Common myeloid progenitor, CD34-positive (primary cell): ENCODE results near the gene XBP1.
"Not testable (repeated sequence)": the region's sequence is repeated elsewhere in the genome, so short reads cannot be mapped to it uniquely, and the experiment has no call there.

Source experiments
- CTCF ChIA-PET: fragments of 350-600 bp; sonication (Branson Sonifier 250); formaldehyde crosslinking; loops from one replicate; lab custom pipeline; 2021; ENCODE audit warnings: antibody characterized with exemption; lab: Charles Lee
- POLR2A ChIA-PET: fragments of 350-600 bp; sonication (Branson Sonifier 250); formaldehyde crosslinking; loops from one replicate; lab custom pipeline; 2021; ENCODE audit warnings: antibody characterized with exemption; lab: Charles Lee
- DNase-seq, 3 donors: peaks; one replicate each; pipeline versions ENCODE4 v3.0.0 to v3.0.0-alpha.2; 2013
- H3K27ac ChIP-seq, 2 experiments: 1 replicate in 1 of 2; 2 replicates in 1 of 2; pipeline ENCODE4 v1.7.0; 2013; ENCODE audit warnings: inconsistent platforms in 2 of 2, low read length in 2 of 2, mild to moderate bottlenecking in 2 of 2, low read depth in 1 of 2, moderate library complexity in 1 of 2; ENCODE audit not compliant: severe bottlenecking in 2 of 2, insufficient read depth in 1 of 2, poor library complexity in 1 of 2
- H3K27me3 ChIP-seq, 5 experiments: replicated peaks in 2 of 5; 1 replicate in 3 of 5; 2 replicates in 2 of 5; pipeline versions ENCODE4 v1.6.1 to v1.7.0; 2013; ENCODE audit warnings: low read length in 4 of 5, mild to moderate bottlenecking in 2 of 5, moderate library complexity in 2 of 5, inconsistent platforms in 1 of 5; ENCODE audit not compliant: insufficient read depth in 5 of 5, control insufficient read depth in 4 of 5
- H3K36me3 ChIP-seq, 4 experiments: 1 replicate in 2 of 4; 2 replicates in 2 of 4; pipeline versions ENCODE4 v1.6.1 to v1.7.0; 2013; ENCODE audit warnings: low read length in 3 of 4, control low read depth in 1 of 4, mild to moderate bottlenecking in 1 of 4; ENCODE audit not compliant: control insufficient read depth in 4 of 4, insufficient read depth in 4 of 4
- H3K4me1 ChIP-seq, 4 experiments: 1 replicate in 3 of 4; 2 replicates in 1 of 4; pipeline versions ENCODE4 v1.6.1 to v1.7.1; 2013; ENCODE audit warnings: low read length in 3 of 4, mild to moderate bottlenecking in 3 of 4, control low read depth in 1 of 4, inconsistent platforms in 1 of 4, moderate library complexity in 1 of 4; ENCODE audit not compliant: control insufficient read depth in 4 of 4, insufficient read depth in 4 of 4; ENCODE audit errors: control extremely low read depth in 1 of 4
- H3K4me3 ChIP-seq, 7 experiments: 1 replicate in 4 of 7; 2 replicates in 3 of 7; pipeline versions ENCODE4 v1.5.1 to v1.7.0; 2013; ENCODE audit warnings: mild to moderate bottlenecking in 7 of 7, low read length in 6 of 7, moderate library complexity in 6 of 7, inconsistent platforms in 2 of 7, low read depth in 2 of 7, control low read depth in 1 of 7; ENCODE audit not compliant: insufficient read depth in 4 of 7, control insufficient read depth in 1 of 7; ENCODE audit errors: extremely low read depth in 1 of 7
- H3K9me3 ChIP-seq, 5 experiments: 1 replicate in 4 of 5; 2 replicates in 1 of 5; pipeline versions ENCODE4 v1.6.1 to v1.7.1; 2013; ENCODE audit warnings: low read length in 4 of 5, mild to moderate bottlenecking in 2 of 5, inconsistent platforms in 1 of 5, low read depth in 1 of 5, moderate library complexity in 1 of 5; ENCODE audit not compliant: control insufficient read depth in 4 of 5, insufficient read depth in 2 of 5; ENCODE audit errors: control extremely low read depth in 1 of 5
- WGBS: methylation state at CpG from one replicate; pipeline ENCODE4 v1.1.5; 2013; ENCODE audit not compliant: insufficient coverage; 5-methylcytosine and 5-hydroxymethylcytosine counted together

Gene XBP1

DNA sequence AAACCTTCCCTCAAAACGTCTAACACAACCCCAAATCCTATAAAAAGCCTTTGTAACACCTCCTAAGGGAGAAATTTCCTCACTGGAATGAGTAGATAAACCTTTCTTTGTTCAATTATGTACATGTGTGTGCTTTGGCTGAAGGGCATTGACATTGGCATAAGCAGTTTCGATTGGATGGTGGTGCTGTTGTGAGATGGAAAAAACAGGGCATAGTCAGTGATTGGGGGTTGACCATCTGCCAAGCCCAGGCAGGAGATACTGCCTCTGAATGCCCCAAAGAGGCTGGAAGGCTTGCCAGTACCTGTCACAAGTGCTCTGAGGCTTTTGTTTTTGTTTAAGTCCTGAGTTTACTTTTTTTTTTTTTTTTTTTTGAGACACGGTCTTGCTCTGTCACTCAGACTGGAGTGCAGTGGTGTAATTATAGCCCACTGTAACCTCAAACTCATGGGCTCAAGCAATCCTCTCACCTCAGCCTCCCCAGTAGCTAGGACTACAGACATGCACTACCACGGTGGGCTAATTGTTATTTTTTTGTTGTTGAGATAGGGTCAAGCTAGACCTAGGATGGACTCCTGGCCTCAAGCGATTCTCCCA lies 29.1 kb downstream of the XBP1 start:
- Histone ChIP-seq H3K4me3 (no peak overlapping the region), H3K27ac (no peak overlapping the region), H3K36me3 (peaks cover 0 to 8% (median 6%) of the 10 kb centered on the region in 4 experiments), H3K4me1 (peaks cover 0 to 19% (median 12%) of the 10 kb centered on the region in 4 experiments), H3K9me3 (peaks cover 0 to 3% (median 0%) of the 10 kb centered on the region in 5 experiments), H3K27me3 (no peaks in the 10 kb centered on the region)
- ChIA-PET CTCF (interaction anchor here (2.1 kb wide), 1 partner anchor 13 kb away, joined by 6 read pairs; no protein-coding TSS in a partner anchor), POLR2A (no interaction called here)
- no peak for DNase-seq
- 100% methylated on average over 1 of the region's 5 CpGs for WGBS

DNA sequence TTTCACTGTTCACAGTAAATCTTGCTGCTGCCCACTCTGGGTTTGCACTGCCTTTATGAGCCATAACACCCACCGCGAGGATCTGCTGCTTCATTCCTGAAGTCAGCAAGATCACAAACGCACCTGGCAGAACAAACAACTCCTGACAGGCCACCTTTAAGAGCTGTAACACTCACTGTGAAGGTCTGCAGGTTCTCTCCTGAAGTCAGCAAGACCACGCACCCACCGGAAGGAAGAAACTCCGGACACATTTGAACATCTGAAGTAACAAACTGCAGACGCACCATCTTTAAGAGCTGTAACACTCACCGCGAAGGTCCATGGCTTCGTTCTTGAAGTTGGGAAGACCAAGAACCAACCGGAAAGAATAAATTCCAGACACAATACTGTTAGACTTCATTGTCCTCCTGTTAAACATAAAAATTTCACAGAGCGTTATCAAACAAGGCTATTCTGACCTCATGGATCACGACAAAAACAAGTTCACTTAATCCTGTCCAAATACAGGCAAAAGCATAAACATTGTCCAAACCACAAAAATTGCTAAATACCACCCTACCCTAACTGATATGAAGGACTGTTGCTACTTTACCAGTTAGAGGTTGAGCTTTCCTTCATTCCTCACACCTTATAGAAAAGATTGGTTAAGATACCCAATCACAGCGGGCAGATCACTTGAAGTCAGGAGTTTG lies 30.8 kb downstream of the XBP1 start:
- ChIA-PET POLR2A (interaction anchor here (1.5 kb wide), 1 partner anchor 30 kb away, joined by 3 read pairs; no protein-coding TSS in a partner anchor), CTCF (no interaction called here)
- peaks cover 0 to 3% (median 0%) of the 10 kb centered on the region in 5 experiments for H3K9me3 ChIP-seq
- 98% methylated on average over 13 of the region's 14 CpGs for WGBS
- no peak overlapping the region for H3K4me3 ChIP-seq
- no peak for DNase-seq
- peaks cover 0 to 4% (median 0%) of the 10 kb centered on the region in 4 experiments for H3K36me3 ChIP-seq
- H3K27ac ChIP-seq, result no peak overlapping the region
- no peaks in the 10 kb centered on the region for H3K27me3 ChIP-seq
- peaks cover 0 to 14% (median 11%) of the 10 kb centered on the region in 4 experiments for H3K4me1 ChIP-seq

DNA sequence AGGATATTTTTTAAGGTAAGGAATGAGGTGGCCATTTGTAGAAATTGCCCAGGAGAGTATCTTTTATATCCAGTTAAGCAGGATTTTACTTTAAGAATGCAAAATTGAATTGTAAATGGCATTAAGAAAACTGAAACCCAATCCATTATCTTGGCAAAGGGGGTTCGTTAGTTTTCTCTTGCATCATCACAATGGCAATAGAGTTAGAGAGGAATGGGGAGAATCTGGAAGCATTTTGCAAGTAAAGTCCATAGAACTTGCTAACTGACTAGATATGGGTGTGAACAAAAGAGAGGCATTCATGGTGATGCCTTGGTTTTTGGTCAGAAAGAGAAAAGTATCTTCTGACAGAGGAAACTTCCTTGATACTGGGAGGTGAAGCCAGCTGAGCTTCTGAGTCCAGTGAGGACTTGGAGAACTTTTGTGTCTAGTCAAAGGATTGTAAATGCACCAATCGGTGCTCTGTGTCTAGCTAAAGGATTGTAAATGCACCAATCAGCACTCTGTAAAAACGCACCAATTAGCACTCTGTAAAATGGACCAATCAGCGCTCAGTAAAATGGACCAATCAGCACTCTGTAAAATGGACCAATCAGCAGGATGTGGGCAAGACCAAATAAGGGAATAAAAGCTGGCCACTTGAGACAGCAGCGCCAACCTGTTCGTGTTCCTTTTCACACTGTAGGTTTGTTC lies 31.5 kb downstream of the XBP1 start:
- H3K4me3 ChIP-seq, result no peak overlapping the region
- H3K27me3 ChIP-seq, result no peaks in the 10 kb centered on the region
- ChIA-PET CTCF (no interaction called here), POLR2A (interaction anchor here (1.5 kb wide), 1 partner anchor 31 kb away, joined by 3 read pairs; no protein-coding TSS in a partner anchor)
- WGBS, result 90% methylated on average over 6 of the region's 6 CpGs
- no peak for DNase-seq
- H3K9me3 ChIP-seq, result peaks cover 0 to 3% (median 0%) of the 10 kb centered on the region in 5 experiments
- no peak overlapping the region for H3K27ac ChIP-seq
- no peaks in the 10 kb centered on the region for H3K36me3 ChIP-seq
- H3K4me1 ChIP-seq, result peaks cover 0 to 9% (median 5%) of the 10 kb centered on the region in 4 experiments

DNA sequence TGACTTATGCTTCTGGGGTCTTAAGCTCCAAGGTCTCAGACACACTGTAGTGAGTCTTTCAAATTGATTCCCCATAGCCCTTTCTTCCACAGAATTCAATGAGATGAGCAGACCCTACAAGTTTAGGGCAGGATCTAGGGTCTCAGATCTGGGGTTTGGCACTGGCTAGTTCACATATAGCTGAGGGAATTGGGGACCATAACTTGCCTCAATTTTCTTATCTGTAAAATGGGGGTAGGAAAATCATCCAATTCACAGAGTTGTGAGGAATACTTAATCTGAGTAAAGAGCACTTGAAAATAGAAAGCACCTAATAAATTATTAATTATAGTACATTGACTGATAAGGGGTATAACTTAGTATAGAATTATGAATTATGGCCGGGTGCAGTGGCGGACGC lies 33.7 kb downstream of the XBP1 start:
- no CpG with 5 or more reads among the region's 3 CpGs for WGBS
- no peaks in the 10 kb centered on the region for H3K27me3 ChIP-seq
- peaks cover 0 to 3% (median 0%) of the 10 kb centered on the region in 5 experiments for H3K9me3 ChIP-seq
- DNase-seq, result no peak
- CTCF ChIA-PET, result no interaction called here
- no peaks in the 10 kb centered on the region for H3K4me1 ChIP-seq
- POLR2A ChIA-PET, result no interaction called here
- no peaks in the 10 kb centered on the region for H3K36me3 ChIP-seq
- no peak overlapping the region for H3K4me3 ChIP-seq
- H3K27ac ChIP-seq, result no peak overlapping the region

DNA sequence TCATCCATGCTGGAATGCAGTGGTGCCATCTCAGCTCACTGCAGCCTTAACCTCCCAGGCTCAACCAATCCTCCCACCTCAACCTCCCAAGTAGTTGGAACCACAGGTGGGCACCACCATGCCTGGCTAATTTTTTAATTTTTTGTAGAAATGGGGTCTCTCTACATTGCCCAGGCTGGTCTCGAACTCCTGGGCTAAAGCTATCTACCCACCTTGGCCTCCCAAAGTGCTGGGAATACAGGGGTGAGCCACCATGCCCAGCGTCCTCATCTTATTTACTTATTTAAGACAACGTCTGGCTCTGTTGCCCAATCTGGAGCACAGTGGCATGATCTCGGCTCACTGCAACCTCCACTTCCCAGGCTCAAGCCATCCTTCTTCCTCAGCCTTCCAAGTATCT lies 38.4 kb downstream of the XBP1 start:
- POLR2A ChIA-PET, H3K27ac ChIP-seq, H3K4me3 ChIP-seq, H3K27me3 ChIP-seq, H3K9me3 ChIP-seq, H3K4me1 ChIP-seq, DNase-seq, H3K36me3 ChIP-seq: not testable (repeated sequence)
- 90% methylated on average over 4 of the region's 4 CpGs for WGBS
- CTCF ChIA-PET, result interaction anchor here (1.6 kb wide), 1 partner anchor 13 kb away, joined by 3 read pairs; no protein-coding TSS in a partner anchor

DNA sequence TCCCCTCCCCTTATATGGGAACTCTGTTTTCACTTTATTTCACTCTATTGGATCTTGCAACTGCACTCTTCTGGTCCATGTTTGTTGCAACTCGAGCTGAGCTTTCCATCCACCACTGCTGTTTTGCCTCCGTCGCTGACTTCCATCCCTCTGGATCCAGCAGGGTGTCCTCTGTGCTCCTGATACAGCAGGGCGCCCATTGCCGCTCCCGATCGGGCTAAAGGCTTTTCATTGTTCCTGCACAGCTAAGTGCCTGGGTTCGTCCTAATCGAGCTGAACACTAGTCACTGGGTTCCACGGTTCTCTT lies 39.0 kb downstream of the XBP1 start:
- POLR2A ChIA-PET, result no interaction called here
- no peak for DNase-seq
- 97% methylated on average over 3 of the region's 10 CpGs for WGBS

More for the DNA sequence above, 39.0 kb downstream of the XBP1 start:
- H3K4me1 ChIP-seq, result peaks cover 0 to 7% (median 3%) of the 10 kb centered on the region in 4 experiments
- H3K36me3 ChIP-seq, result peaks cover 0 to 4% (median 1%) of the 10 kb centered on the region in 4 experiments
- CTCF ChIA-PET, result interaction anchor here (1.6 kb wide), 1 partner anchor 13 kb away, joined by 3 read pairs; no protein-coding TSS in a partner anchor
- no peak overlapping the region for H3K27ac ChIP-seq
- H3K27me3 ChIP-seq, result no peaks in the 10 kb centered on the region
- no peaks in the 10 kb centered on the region for H3K9me3 ChIP-seq
- H3K4me3 ChIP-seq, result no peak overlapping the region
